ENCODE measurements around the gene TESMIN. TPM values are rescaled to one million over a fixed set of nuclear protein-coding genes. Genes with fewer than 3 reads are reported as not detected.

The TESMIN gene
- polyA plus RNA-seq, 3 donors, result 1.9 to 2.6 (median 2.5) TPM

GRCh38 chr11:68694431-68695297, 56.7 kb downstream of the TESMIN start:
- Histone ChIP-seq H3K79me2 (ENCODE audit: insufficient read depth, low read length) (no peaks in the 10 kb centered on the region), H4K20me1 (ENCODE audit: insufficient read depth, low read length) (no peaks in the 10 kb centered on the region), H3K4me1 (ENCODE audit: control insufficient read depth in 1 of 2, insufficient read depth in 2 of 2, low read length in 2 of 2) (no peaks in the 10 kb centered on the region), H2AFZ (ENCODE audit: insufficient read depth, low read depth, low read length, poor library complexity, severe bottlenecking) (no peak overlapping the region), H3K9ac (ENCODE audit: insufficient read depth, low read length, poor library complexity, severe bottlenecking) (no peak overlapping the region), H3K9me3 (replicated peaks in 1 of 2; ENCODE audit: control insufficient read depth in 1 of 2, insufficient read depth in 1 of 2, low read length in 2 of 2) (peaks cover 5 to 9% of the 10 kb centered on the region in 2 donors), H3K4me2 (replicated peaks; ENCODE audit: extremely low read depth, low read length, poor library complexity, severe bottlenecking) (no peak overlapping the region), H3K4me3 (replicated peaks in 1 of 3; ENCODE audit: low read depth in 2 of 3, low read length in 3 of 3) (no peak overlapping the region), H3K27ac (ENCODE audit: low read depth in 1 of 2, low read length in 2 of 2) (no peak overlapping the region), H3K36me3 (replicated peaks in 1 of 2; ENCODE audit: control insufficient read depth in 1 of 2, insufficient read depth in 2 of 2, low read length in 2 of 2) (no peaks in the 10 kb centered on the region), H3K27me3 (ENCODE audit: control insufficient read depth in 2 of 2, insufficient read depth in 2 of 2, low read length in 2 of 2) (peaks cover 0 to 11% of the 10 kb centered on the region in 2 donors)
- H3K4me3 Mint-ChIP-seq, result no peak overlapping the region
- DNase-seq, result no peak
- no peaks in the 10 kb centered on the region for H3K4me1 Mint-ChIP-seq
- intact Hi-C loops (cut with micrococcal nuclease), result no loop called here
- H3K9me3 Mint-ChIP-seq, result peaks cover 2 to 26% (median 21%) of the 10 kb centered on the region in 7 donors
- peaks cover 20 to 23% (median 21%) of the 10 kb centered on the region in 3 donors for H3K27me3 Mint-ChIP-seq (ENCODE audit: low read depth in 3 of 3)
- no peak overlapping the region for H3K27ac Mint-ChIP-seq
- no peaks in the 10 kb centered on the region for H3K36me3 Mint-ChIP-seq
- no peak for TF ChIP-seq CTCF (IDR thresholded peaks at IDR 0.05)
- 100% methylated on average over 1 of the region's 5 CpGs for WGBS (ENCODE audit: insufficient coverage)

GRCh38 chr11:68693484-68693882, 57.8 kb downstream of the TESMIN start:
- 97% methylated on average over 4 of the region's 10 CpGs for WGBS (ENCODE audit: insufficient coverage)
- H3K27me3 Mint-ChIP-seq (ENCODE audit: low read depth in 3 of 3), result peaks cover 24 to 30% (median 28%) of the 10 kb centered on the region in 3 donors

More at GRCh38 chr11:68693484-68693882, 57.8 kb downstream of the TESMIN start:
- intact Hi-C loops (cut with micrococcal nuclease), result no loop called here
- no peaks in the 10 kb centered on the region for H3K4me1 Mint-ChIP-seq
- H4K20me1 ChIP-seq (ENCODE audit: insufficient read depth, low read length), result no peaks in the 10 kb centered on the region
- H3K36me3 ChIP-seq (replicated peaks in 1 of 2; ENCODE audit: control insufficient read depth in 1 of 2, insufficient read depth in 2 of 2, low read length in 2 of 2), result no peaks in the 10 kb centered on the region
- no peak overlapping the region for H3K27ac Mint-ChIP-seq
- H3K9me3 ChIP-seq (replicated peaks in 1 of 2; ENCODE audit: control insufficient read depth in 1 of 2, insufficient read depth in 1 of 2, low read length in 2 of 2), result peaks cover 5 to 9% of the 10 kb centered on the region in 2 donors
- H3K79me2 ChIP-seq (ENCODE audit: insufficient read depth, low read length), result no peaks in the 10 kb centered on the region
- no peak overlapping the region for H3K4me3 ChIP-seq (replicated peaks in 1 of 3; ENCODE audit: low read depth in 2 of 3, low read length in 3 of 3)
- TF ChIP-seq CTCF (IDR thresholded peaks at IDR 0.05), result no peak
- no peak overlapping the region for H3K4me3 Mint-ChIP-seq
- peaks cover 2 to 22% (median 17%) of the 10 kb centered on the region in 7 donors for H3K9me3 Mint-ChIP-seq
- DNase-seq, result no peak
- no peak overlapping the region for H3K9ac ChIP-seq (ENCODE audit: insufficient read depth, low read length, poor library complexity, severe bottlenecking)
- H3K36me3 Mint-ChIP-seq, result no peaks in the 10 kb centered on the region
- H3K27ac ChIP-seq (ENCODE audit: low read depth in 1 of 2, low read length in 2 of 2), result no peak overlapping the region
- H3K4me2 ChIP-seq (replicated peaks; ENCODE audit: extremely low read depth, low read length, poor library complexity, severe bottlenecking), result no peak overlapping the region
- peaks cover 0 to 13% of the 10 kb centered on the region in 2 donors for H3K27me3 ChIP-seq (ENCODE audit: control insufficient read depth in 2 of 2, insufficient read depth in 2 of 2, low read length in 2 of 2)
- H3K4me1 ChIP-seq (ENCODE audit: control insufficient read depth in 1 of 2, insufficient read depth in 2 of 2, low read length in 2 of 2), result no peaks in the 10 kb centered on the region
- no peak overlapping the region for H2AFZ ChIP-seq (ENCODE audit: insufficient read depth, low read depth, low read length, poor library complexity, severe bottlenecking)

Measured in CD14-positive monocyte (primary cell).